ENCODE measurements around the gene MIPEP.

MIPEP gene

GRCh38 chr13:23744315-23744714, 144.9 kb downstream of the MIPEP start:
- Histone ChIP-seq H3K36me3 (ENCODE audit: control insufficient read depth, insufficient read depth, low read length) (no peaks in the 10 kb centered on the region), H3K27ac (ENCODE audit: insufficient read depth, low read depth, low read length, poor library complexity, severe bottlenecking) (no peak overlapping the region)

GRCh38 chr13:23743278-23744076, 145.7 kb downstream of the MIPEP start:
- Histone ChIP-seq H3K27ac (ENCODE audit: insufficient read depth, low read depth, low read length, poor library complexity, severe bottlenecking) (no peak overlapping the region), H3K4me1 (ENCODE audit: control insufficient read depth, insufficient read depth, low read length) (no peaks in the 10 kb centered on the region), H3K27me3 (ENCODE audit: control insufficient read depth, insufficient read depth, low read length, poor library complexity, severe bottlenecking) (no peaks in the 10 kb centered on the region), H3K9me3 (ENCODE audit: control insufficient read depth, low read length) (no peaks in the 10 kb centered on the region), H3K4me3 (ENCODE audit: insufficient read depth, low read depth, low read length) (no peak overlapping the region), H3K36me3 (ENCODE audit: control insufficient read depth, insufficient read depth, low read length) (no peaks in the 10 kb centered on the region)
- WGBS, 2 experiments: 93 to 94% methylated on average over 8 of the region's 8 CpGs

More at GRCh38 chr13:23744315-23744714, 144.9 kb downstream of the MIPEP start:
- Histone ChIP-seq H3K9me3 (ENCODE audit: control insufficient read depth, low read length) (no peaks in the 10 kb centered on the region), H3K4me1 (ENCODE audit: control insufficient read depth, insufficient read depth, low read length) (peaks cover 5% of the 10 kb centered on the region), H3K27me3 (ENCODE audit: control insufficient read depth, insufficient read depth, low read length, poor library complexity, severe bottlenecking) (no peaks in the 10 kb centered on the region), H3K4me3 (ENCODE audit: insufficient read depth, low read depth, low read length) (no peak overlapping the region)

GRCh38 chr13:23741879-23742510, 147.2 kb downstream of the MIPEP start:
- Histone ChIP-seq H3K9me3 (ENCODE audit: control insufficient read depth, low read length) (no peaks in the 10 kb centered on the region), H3K27ac (ENCODE audit: insufficient read depth, low read depth, low read length, poor library complexity, severe bottlenecking) (no peak overlapping the region), H3K4me3 (ENCODE audit: insufficient read depth, low read depth, low read length) (no peak overlapping the region), H3K36me3 (ENCODE audit: control insufficient read depth, insufficient read depth, low read length) (no peaks in the 10 kb centered on the region), H3K4me1 (ENCODE audit: control insufficient read depth, insufficient read depth, low read length) (no peaks in the 10 kb centered on the region), H3K27me3 (ENCODE audit: control insufficient read depth, insufficient read depth, low read length, poor library complexity, severe bottlenecking) (no peaks in the 10 kb centered on the region)
- WGBS, 2 experiments: 43 to 56% methylated on average over 3 to 4 of the region's 4 CpGs

GRCh38 chr13:23740002-23740401, 149.2 kb downstream of the MIPEP start:
- Histone ChIP-seq H3K4me3 (ENCODE audit: insufficient read depth, low read depth, low read length) (no peak overlapping the region), H3K27ac (ENCODE audit: insufficient read depth, low read depth, low read length, poor library complexity, severe bottlenecking) (no peak overlapping the region), H3K27me3 (ENCODE audit: control insufficient read depth, insufficient read depth, low read length, poor library complexity, severe bottlenecking) (no peaks in the 10 kb centered on the region), H3K36me3 (ENCODE audit: control insufficient read depth, insufficient read depth, low read length) (no peaks in the 10 kb centered on the region), H3K9me3 (ENCODE audit: control insufficient read depth, low read length) (no peaks in the 10 kb centered on the region), H3K4me1 (ENCODE audit: control insufficient read depth, insufficient read depth, low read length) (no peaks in the 10 kb centered on the region)
- 89 to 91% methylated on average over 4 of the region's 4 CpGs for WGBS, 2 experiments

GRCh38 chr13:23739596-23739995, 149.6 kb downstream of the MIPEP start:
- Histone ChIP-seq H3K27me3 (ENCODE audit: control insufficient read depth, insufficient read depth, low read length, poor library complexity, severe bottlenecking) (no peaks in the 10 kb centered on the region), H3K9me3 (ENCODE audit: control insufficient read depth, low read length) (no peaks in the 10 kb centered on the region), H3K4me1 (ENCODE audit: control insufficient read depth, insufficient read depth, low read length) (no peaks in the 10 kb centered on the region), H3K4me3 (ENCODE audit: insufficient read depth, low read depth, low read length) (no peak overlapping the region), H3K36me3 (ENCODE audit: control insufficient read depth, insufficient read depth, low read length) (no peaks in the 10 kb centered on the region), H3K27ac (ENCODE audit: insufficient read depth, low read depth, low read length, poor library complexity, severe bottlenecking) (no peak overlapping the region)
- WGBS, 2 experiments: 92 to 95% methylated on average over 3 of the region's 3 CpGs

GRCh38 chr13:23736541-23736940, 152.7 kb downstream of the MIPEP start:
- Histone ChIP-seq H3K4me1 (ENCODE audit: control insufficient read depth, insufficient read depth, low read length) (no peaks in the 10 kb centered on the region), H3K27me3 (ENCODE audit: control insufficient read depth, insufficient read depth, low read length, poor library complexity, severe bottlenecking) (no peaks in the 10 kb centered on the region), H3K4me3 (ENCODE audit: insufficient read depth, low read depth, low read length) (no peak overlapping the region), H3K36me3 (ENCODE audit: control insufficient read depth, insufficient read depth, low read length) (no peaks in the 10 kb centered on the region), H3K9me3 (ENCODE audit: control insufficient read depth, low read length) (no peaks in the 10 kb centered on the region), H3K27ac (ENCODE audit: insufficient read depth, low read depth, low read length, poor library complexity, severe bottlenecking) (no peak overlapping the region)
- 84 to 90% methylated on average over 5 of the region's 5 CpGs for WGBS, 2 experiments

- Histone ChIP-seq H3K4me1 (ENCODE audit: control insufficient read depth, insufficient read depth, low read length) (no peaks in the 10 kb centered on the region), H3K27me3 (ENCODE audit: control insufficient read depth, insufficient read depth, low read length, poor library complexity, severe bottlenecking) (no peaks in the 10 kb centered on the region), H3K9me3 (ENCODE audit: control insufficient read depth, low read length) (no peaks in the 10 kb centered on the region), H3K36me3 (ENCODE audit: control insufficient read depth, insufficient read depth, low read length) (no peaks in the 10 kb centered on the region), H3K27ac (ENCODE audit: insufficient read depth, low read depth, low read length, poor library complexity, severe bottlenecking) (no peak overlapping the region), H3K4me3 (ENCODE audit: insufficient read depth, low read depth, low read length) (no peak overlapping the region)
- 84 to 92% methylated on average over 2 of the region's 2 CpGs for WGBS, 2 experiments
Measured at GRCh38 chr13:23735329-23735728, 153.9 kb downstream of the MIPEP start.

GRCh38 chr13:23731709-23732108, 157.5 kb downstream of the MIPEP start:
- no peak overlapping the region for H3K27ac ChIP-seq (ENCODE audit: insufficient read depth, low read depth, low read length, poor library complexity, severe bottlenecking)
- H3K36me3 ChIP-seq (ENCODE audit: control insufficient read depth, insufficient read depth, low read length): no peaks in the 10 kb centered on the region
- H3K4me1 ChIP-seq (ENCODE audit: control insufficient read depth, insufficient read depth, low read length): no peaks in the 10 kb centered on the region
- no peaks in the 10 kb centered on the region for H3K9me3 ChIP-seq (ENCODE audit: control insufficient read depth, low read length)
- no peaks in the 10 kb centered on the region for H3K27me3 ChIP-seq (ENCODE audit: control insufficient read depth, insufficient read depth, low read length, poor library complexity, severe bottlenecking)
- 89 to 95% methylated on average over 2 to 3 of the region's 3 CpGs for WGBS, 2 experiments
- no peak overlapping the region for H3K4me3 ChIP-seq (ENCODE audit: insufficient read depth, low read depth, low read length)

- Histone ChIP-seq H3K27ac (ENCODE audit: insufficient read depth, low read depth, low read length, poor library complexity, severe bottlenecking) (no peak overlapping the region), H3K4me3 (ENCODE audit: insufficient read depth, low read depth, low read length) (no peak overlapping the region), H3K9me3 (ENCODE audit: control insufficient read depth, low read length) (no peaks in the 10 kb centered on the region), H3K36me3 (ENCODE audit: control insufficient read depth, insufficient read depth, low read length) (no peaks in the 10 kb centered on the region), H3K4me1 (ENCODE audit: control insufficient read depth, insufficient read depth, low read length) (no peaks in the 10 kb centered on the region), H3K27me3 (ENCODE audit: control insufficient read depth, insufficient read depth, low read length, poor library complexity, severe bottlenecking) (no peaks in the 10 kb centered on the region)
- WGBS, 2 experiments: 87 to 89% methylated on average over 6 of the region's 6 CpGs
Measured at GRCh38 chr13:23730251-23730650, 158.9 kb downstream of the MIPEP start.

- Histone ChIP-seq H3K9me3 (ENCODE audit: control insufficient read depth, low read length) (no peaks in the 10 kb centered on the region), H3K4me3 (ENCODE audit: insufficient read depth, low read depth, low read length) (no peak overlapping the region), H3K4me1 (ENCODE audit: control insufficient read depth, insufficient read depth, low read length) (no peaks in the 10 kb centered on the region), H3K27ac (ENCODE audit: insufficient read depth, low read depth, low read length, poor library complexity, severe bottlenecking) (no peak overlapping the region), H3K36me3 (ENCODE audit: control insufficient read depth, insufficient read depth, low read length) (no peaks in the 10 kb centered on the region), H3K27me3 (ENCODE audit: control insufficient read depth, insufficient read depth, low read length, poor library complexity, severe bottlenecking) (no peaks in the 10 kb centered on the region)
Measured at GRCh38 chr13:23729531-23729930, 159.7 kb downstream of the MIPEP start.
